Suprapubic skin (tissue), 4 donors: ENCODE measurements around the gene NRG3. TPM values are rescaled to one million over a fixed set of nuclear protein-coding genes. Genes with fewer than 3 reads are reported as not detected.

Source experiments
- DNase-seq, 2 donors: peaks; one replicate each; pipeline ENCODE4 v3.0.0-alpha.2; 2019; ENCODE audit warnings: low spot score in 2 of 2
- H3K27ac ChIP-seq: fragments of 200-600 bp; sonication (generic); one replicate; pipeline ENCODE4 v1.5.1; 2019
- H3K27me3 ChIP-seq: fragments of 200-600 bp; sonication (generic); one replicate; pipeline ENCODE4 v1.5.1; 2019
- H3K36me3 ChIP-seq: fragments of 200-600 bp; sonication (generic); one replicate; pipeline ENCODE4 v1.5.1; 2019
- H3K4me1 ChIP-seq: fragments of 200-600 bp; sonication (generic); one replicate; pipeline ENCODE4 v1.5.1; 2019
- H3K4me3 ChIP-seq: fragments of 200-600 bp; sonication (generic); one replicate; pipeline ENCODE4 v1.5.1; 2019; ENCODE audit warnings: mild to moderate bottlenecking
- H3K9me3 ChIP-seq: fragments of 200-600 bp; sonication (generic); one replicate; pipeline ENCODE4 v1.5.1; 2019
- CTCF ChIP-seq, 2 donors: fragments of 200-600 bp in 1 of 2; fragments of 450-650 bp in 1 of 2; sonication (generic) in 1 of 2; IDR thresholded peaks; one replicate each; pipeline ENCODE4 v1.5.1; 2016 to 2019; ENCODE audit warnings: antibody characterized with exemption in 2 of 2, mild to moderate bottlenecking in 1 of 2, moderate library complexity in 1 of 2
- EP300 ChIP-seq: sonication (generic); formaldehyde crosslinking; IDR thresholded peaks from one replicate; pipeline ENCODE4 v1.6.1; 2017; ENCODE audit warnings: antibody characterized with exemption
- POLR2A ChIP-seq, 2 donors: fragments of 450-650 bp; IDR thresholded peaks; one replicate each; pipeline ENCODE4 v1.6.1; 2017; ENCODE audit warnings: antibody characterized with exemption in 2 of 2, mild to moderate bottlenecking in 2 of 2, moderate library complexity in 2 of 2
- POLR2AphosphoS5 ChIP-seq, 3 donors: sonication (generic); formaldehyde crosslinking; IDR thresholded peaks; one replicate each; pipeline ENCODE4 v1.6.1; 2017; ENCODE audit warnings: antibody characterized with exemption in 3 of 3
- WGBS: methylation state at CpG from one replicate; pipeline ENCODE4 v1.1.5; 2018; 5-methylcytosine and 5-hydroxymethylcytosine counted together
- total RNA-seq, 4 donors: library from RNA; depleted of rRNA; stranded (reverse); fragments of >200 nt; gene quantifications; one replicate each; pipeline ENCODE4 v1.1.0, GENCODE V29; 2016

Gene NRG3
- total RNA-seq, 4 donors from 2014 or later, result 0.65 to 3.5 (median 1.3) TPM

GRCh38 chr10:82575318-82575717, 700.3 kb downstream of the NRG3 start:
- Histone ChIP-seq H3K27ac (no peak overlapping the region), H3K27me3 (no peaks in the 10 kb centered on the region), H3K4me3 (no peak overlapping the region), H3K36me3 (no peaks in the 10 kb centered on the region), H3K9me3 (no peaks in the 10 kb centered on the region), H3K4me1 (no peaks in the 10 kb centered on the region)
- TF ChIP-seq CTCF (IDR thresholded peaks at IDR 0.05) (no peak), POLR2A (IDR thresholded peaks at IDR 0.05) (no peak), POLR2AphosphoS5 (IDR thresholded peaks at IDR 0.05) (no peak), EP300 (no peak)
- no peak for DNase-seq
- 56% methylated on average over 3 of the region's 3 CpGs for WGBS

DNA sequence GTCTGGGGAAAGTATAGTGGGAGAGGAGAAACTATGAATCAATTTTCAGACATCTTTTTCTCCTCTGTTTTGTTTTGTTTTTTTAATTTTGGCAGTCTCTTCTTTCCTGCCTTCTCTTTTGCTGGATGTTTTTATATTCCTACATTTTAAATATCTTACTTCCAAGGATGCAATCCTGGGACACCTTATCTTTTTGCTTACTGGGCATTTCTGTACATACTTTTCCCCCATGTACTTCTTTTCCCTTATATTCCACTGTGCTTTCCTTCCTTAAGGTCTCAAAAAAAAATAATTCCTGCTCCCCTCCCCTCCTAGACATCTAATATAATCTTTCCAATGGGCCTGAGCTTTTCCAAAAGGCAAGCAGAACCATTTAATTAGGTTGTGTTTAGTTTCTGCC, 701.1 kb downstream of the NRG3 start:
- DNase-seq, result no peak
- Histone ChIP-seq H3K4me3 (no peak overlapping the region), H3K4me1 (no peaks in the 10 kb centered on the region), H3K27ac (no peak overlapping the region), H3K9me3 (no peaks in the 10 kb centered on the region), H3K27me3 (no peaks in the 10 kb centered on the region), H3K36me3 (no peaks in the 10 kb centered on the region)
- TF ChIP-seq POLR2AphosphoS5 (IDR thresholded peaks at IDR 0.05) (no peak), CTCF (IDR thresholded peaks at IDR 0.05) (no peak), POLR2A (IDR thresholded peaks at IDR 0.05) (no peak), EP300 (no peak)

DNA sequence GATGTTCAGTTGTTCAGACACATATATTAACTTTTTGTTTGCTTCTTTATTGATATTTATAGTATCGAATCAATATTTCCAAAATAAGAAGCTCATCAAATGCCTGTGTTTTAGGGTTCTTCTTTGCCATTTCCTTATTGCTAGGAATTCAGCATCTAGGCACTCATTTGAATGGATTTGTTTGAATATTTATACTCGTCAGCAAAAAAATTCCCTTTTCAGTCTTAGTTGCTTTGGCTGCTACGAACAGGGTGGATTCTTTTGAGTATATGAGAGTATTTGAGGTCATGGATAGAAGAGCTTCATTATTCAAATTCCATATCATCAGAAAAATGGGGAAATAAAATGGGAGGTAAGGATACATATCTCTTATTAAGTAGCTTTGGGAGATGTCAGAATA, 706.9 kb downstream of the NRG3 start:
- Histone ChIP-seq H3K4me1 (no peaks in the 10 kb centered on the region), H3K9me3 (no peaks in the 10 kb centered on the region), H3K4me3 (no peak overlapping the region), H3K27ac (no peak overlapping the region), H3K27me3 (no peaks in the 10 kb centered on the region), H3K36me3 (no peaks in the 10 kb centered on the region)
- 65% methylated on average over 3 of the region's 3 CpGs for WGBS
- TF ChIP-seq CTCF (IDR thresholded peaks at IDR 0.05) (no peak), POLR2A (IDR thresholded peaks at IDR 0.05) (no peak), EP300 (no peak), POLR2AphosphoS5 (IDR thresholded peaks at IDR 0.05) (no peak)
- no peak for DNase-seq

- H3K4me1 ChIP-seq, result no peaks in the 10 kb centered on the region
- H3K27ac ChIP-seq, result no peak overlapping the region
- DNase-seq, result no peak
- no peaks in the 10 kb centered on the region for H3K36me3 ChIP-seq
- WGBS, result 63% methylated on average over 2 of the region's 2 CpGs
- no peaks in the 10 kb centered on the region for H3K9me3 ChIP-seq
- no peaks in the 10 kb centered on the region for H3K27me3 ChIP-seq
- no peak overlapping the region for H3K4me3 ChIP-seq
- no peak for TF ChIP-seq POLR2AphosphoS5 (IDR thresholded peaks at IDR 0.05)
- no peak for TF ChIP-seq POLR2A (IDR thresholded peaks at IDR 0.05)
- no peak for TF ChIP-seq EP300
- no peak for TF ChIP-seq CTCF (IDR thresholded peaks at IDR 0.05)
These were observed 716.4 kb downstream of the NRG3 start for GRCh38 chr10:82591421-82591820.

GRCh38 chr10:82597840-82598239, 722.8 kb downstream of the NRG3 start:
- Histone ChIP-seq H3K4me3 (no peak overlapping the region), H3K4me1 (no peaks in the 10 kb centered on the region), H3K9me3 (no peaks in the 10 kb centered on the region), H3K36me3 (no peaks in the 10 kb centered on the region), H3K27me3 (no peaks in the 10 kb centered on the region), H3K27ac (no peak overlapping the region)
- TF ChIP-seq POLR2A (IDR thresholded peaks at IDR 0.05) (no peak), POLR2AphosphoS5 (IDR thresholded peaks at IDR 0.05) (no peak), CTCF (IDR thresholded peaks at IDR 0.05) (no peak), EP300 (no peak)
- no peak for DNase-seq
- WGBS, result 92% methylated on average over 7 of the region's 7 CpGs
